ENCODE measurements around the gene GMNN.

Gene GMNN

GRCh38 chr6:24779416-24780016, 4.8 kb downstream of the GMNN start:
- TF ChIP-seq EZH2phosphoT487 (IDR thresholded peaks at IDR 0.05; ENCODE audit: borderline replicate concordance, low read length) (no peak), CTCF (IDR thresholded peaks at IDR 0.05; ENCODE audit: low read depth, low read length, poor library complexity, severe bottlenecking) (no peak)
- Histone ChIP-seq H3K4me3 (ENCODE audit: low read length) (no peak overlapping the region), H3F3A (ENCODE audit: control insufficient read depth, insufficient read depth) (peaks cover 16% of the 10 kb centered on the region; the same call in 1 of the 2 replicates)

GRCh38 chr6:24780206-24780605, 5.5 kb downstream of the GMNN start:
- TF ChIP-seq CTCF (IDR thresholded peaks at IDR 0.05; ENCODE audit: low read depth, low read length, poor library complexity, severe bottlenecking) (no peak), EZH2phosphoT487 (IDR thresholded peaks at IDR 0.05; ENCODE audit: borderline replicate concordance, low read length) (no peak)
- Histone ChIP-seq H3K9me3 (ENCODE audit: control insufficient read depth, insufficient read depth, low read length) (no peaks in the 10 kb centered on the region), H3K4me2 (ENCODE audit: low read length) (no peak overlapping the region), H3K79me2 (ENCODE audit: control insufficient read depth, low read length) (peaks cover 73% of the 10 kb centered on the region), H4K20me1 (ENCODE audit: control insufficient read depth, insufficient read depth, low read depth, low read length) (peaks cover 34% of the 10 kb centered on the region), H3K4me3 (ENCODE audit: low read length) (no peak overlapping the region), H3K9me2 (replicated peaks; ENCODE audit: control insufficient read depth, low read length) (no peaks in the 10 kb centered on the region), H3K27ac (ENCODE audit: low read depth, low read length) (no peak overlapping the region), H3K27me3 (ENCODE audit: control insufficient read depth, low read length) (no peaks in the 10 kb centered on the region), H3K4me1 (ENCODE audit: control insufficient read depth, low read length) (peaks cover 31% of the 10 kb centered on the region), H3K36me3 (ENCODE audit: control insufficient read depth, low read length) (peaks cover 96% of the 10 kb centered on the region), H3F3A (ENCODE audit: control insufficient read depth, insufficient read depth) (peaks cover 19% of the 10 kb centered on the region; the same call in 1 of the 2 replicates)

More at GRCh38 chr6:24779416-24780016, 4.8 kb downstream of the GMNN start:
- no peaks in the 10 kb centered on the region for H3K9me2 ChIP-seq (replicated peaks; ENCODE audit: control insufficient read depth, low read length)
- H4K20me1 ChIP-seq (ENCODE audit: control insufficient read depth, insufficient read depth, low read depth, low read length): peaks cover 34% of the 10 kb centered on the region
- H3K9me3 ChIP-seq (ENCODE audit: control insufficient read depth, insufficient read depth, low read length): no peaks in the 10 kb centered on the region
- no peak overlapping the region for H3K27ac ChIP-seq (ENCODE audit: low read depth, low read length)
- peaks cover 31% of the 10 kb centered on the region for H3K4me1 ChIP-seq (ENCODE audit: control insufficient read depth, low read length)
- peak overlapping the region; percentile 15; the same call in 1 of the 2 replicates for H3K4me2 ChIP-seq (ENCODE audit: low read length)
- peaks cover 92% of the 10 kb centered on the region for H3K36me3 ChIP-seq (ENCODE audit: control insufficient read depth, low read length)
- H3K27me3 ChIP-seq (ENCODE audit: control insufficient read depth, low read length): no peaks in the 10 kb centered on the region
- peaks cover 78% of the 10 kb centered on the region for H3K79me2 ChIP-seq (ENCODE audit: control insufficient read depth, low read length)

- Histone ChIP-seq H3K36me3 (ENCODE audit: control insufficient read depth, low read length) (peaks cover 53% of the 10 kb centered on the region), H3K27ac (ENCODE audit: low read depth, low read length) (no peak overlapping the region), H4K20me1 (ENCODE audit: control insufficient read depth, insufficient read depth, low read depth, low read length) (no peaks in the 10 kb centered on the region), H3K4me2 (ENCODE audit: low read length) (no peak overlapping the region), H3K4me1 (ENCODE audit: control insufficient read depth, low read length) (no peaks in the 10 kb centered on the region), H3K4me3 (ENCODE audit: low read length) (no peak overlapping the region), H3K9me2 (replicated peaks; ENCODE audit: control insufficient read depth, low read length) (no peaks in the 10 kb centered on the region), H3K9me3 (ENCODE audit: control insufficient read depth, insufficient read depth, low read length) (no peaks in the 10 kb centered on the region), H3K79me2 (ENCODE audit: control insufficient read depth, low read length) (no peaks in the 10 kb centered on the region), H3K27me3 (ENCODE audit: control insufficient read depth, low read length) (no peaks in the 10 kb centered on the region), H3F3A (ENCODE audit: control insufficient read depth, insufficient read depth) (peaks cover 36% of the 10 kb centered on the region)
- no peak for TF ChIP-seq CTCF (IDR thresholded peaks at IDR 0.05; ENCODE audit: low read depth, low read length, poor library complexity, severe bottlenecking)
- TF ChIP-seq EZH2phosphoT487 (IDR thresholded peaks at IDR 0.05; ENCODE audit: borderline replicate concordance, low read length): no peak
Measured at GRCh38 chr6:24788031-24788665, 13.4 kb downstream of the GMNN start.

All from DOHH2 (cell line).